ENCODE results near the gene ATP5MC2.

ATP5MC2 gene

DNA sequence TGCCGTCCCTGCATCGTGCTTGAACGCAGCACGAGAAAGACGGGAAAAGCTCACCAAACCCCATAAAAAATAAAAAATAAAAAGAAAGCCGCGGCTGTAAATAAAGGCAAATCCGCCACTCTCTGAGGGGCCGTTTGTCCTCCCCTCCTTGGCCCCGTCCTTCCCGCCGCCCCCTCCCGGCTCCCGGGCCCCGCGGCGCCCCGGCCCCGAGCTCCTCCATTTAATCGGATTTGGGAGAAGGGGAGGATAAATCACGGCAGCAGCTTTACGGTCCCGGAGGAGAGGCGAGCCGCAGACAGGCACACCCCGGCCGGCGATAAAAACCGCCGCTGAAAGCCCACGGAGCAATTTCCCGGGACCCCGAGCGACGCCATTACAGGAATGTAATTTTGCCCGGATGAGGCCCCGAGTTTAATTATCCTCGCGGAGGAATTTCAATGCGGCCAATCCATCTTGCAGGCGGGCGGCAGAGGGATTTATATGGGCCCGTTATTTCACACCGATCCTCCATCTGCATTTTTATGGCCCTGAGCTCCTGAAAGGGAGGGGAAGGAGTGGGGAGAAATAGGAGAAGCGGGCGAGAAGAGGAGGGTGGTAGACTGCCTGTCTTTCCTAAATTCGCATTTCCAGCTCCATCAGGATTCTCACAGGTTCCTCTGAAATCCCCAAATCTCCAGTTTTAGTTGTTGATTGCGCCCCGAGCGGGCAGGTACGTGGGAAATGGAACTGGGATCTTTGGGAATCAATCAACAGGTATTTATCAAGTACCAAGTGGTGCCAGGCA, 1.3 kb upstream of the ATP5MC2 start:
- peak overlapping the region; percentile 90 to 95 (median 91) for H3K4me3 Mint-ChIP-seq
- peaks cover 45% of the 10 kb centered on the region for H3K4me1 Mint-ChIP-seq
- peaks cover 19% of the 10 kb centered on the region for H3K36me3 Mint-ChIP-seq (ENCODE audit: low read depth)
- H3K9me3 Mint-ChIP-seq = no peaks in the 10 kb centered on the region
- TF ChIP-seq, protein P1, sequence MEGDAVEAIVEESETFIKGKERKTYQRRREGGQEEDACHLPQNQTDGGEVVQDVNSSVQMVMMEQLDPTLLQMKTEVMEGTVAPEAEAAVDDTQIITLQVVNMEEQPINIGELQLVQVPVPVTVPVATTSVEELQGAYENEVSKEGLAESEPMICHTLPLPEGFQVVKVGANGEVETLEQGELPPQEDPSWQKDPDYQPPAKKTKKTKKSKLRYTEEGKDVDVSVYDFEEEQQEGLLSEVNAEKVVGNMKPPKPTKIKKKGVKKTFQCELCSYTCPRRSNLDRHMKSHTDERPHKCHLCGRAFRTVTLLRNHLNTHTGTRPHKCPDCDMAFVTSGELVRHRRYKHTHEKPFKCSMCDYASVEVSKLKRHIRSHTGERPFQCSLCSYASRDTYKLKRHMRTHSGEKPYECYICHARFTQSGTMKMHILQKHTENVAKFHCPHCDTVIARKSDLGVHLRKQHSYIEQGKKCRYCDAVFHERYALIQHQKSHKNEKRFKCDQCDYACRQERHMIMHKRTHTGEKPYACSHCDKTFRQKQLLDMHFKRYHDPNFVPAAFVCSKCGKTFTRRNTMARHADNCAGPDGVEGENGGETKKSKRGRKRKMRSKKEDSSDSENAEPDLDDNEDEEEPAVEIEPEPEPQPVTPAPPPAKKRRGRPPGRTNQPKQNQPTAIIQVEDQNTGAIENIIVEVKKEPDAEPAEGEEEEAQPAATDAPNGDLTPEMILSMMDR (IDR thresholded peaks at IDR 0.05; ENCODE audit: unreplicated experiment in 3 of 3) = no peak
- no peaks in the 10 kb centered on the region for H3K27me3 Mint-ChIP-seq (ENCODE audit: low read depth)
- H3K27ac Mint-ChIP-seq = peak overlapping the region; percentile 98 to 99 (median 99)

DNA sequence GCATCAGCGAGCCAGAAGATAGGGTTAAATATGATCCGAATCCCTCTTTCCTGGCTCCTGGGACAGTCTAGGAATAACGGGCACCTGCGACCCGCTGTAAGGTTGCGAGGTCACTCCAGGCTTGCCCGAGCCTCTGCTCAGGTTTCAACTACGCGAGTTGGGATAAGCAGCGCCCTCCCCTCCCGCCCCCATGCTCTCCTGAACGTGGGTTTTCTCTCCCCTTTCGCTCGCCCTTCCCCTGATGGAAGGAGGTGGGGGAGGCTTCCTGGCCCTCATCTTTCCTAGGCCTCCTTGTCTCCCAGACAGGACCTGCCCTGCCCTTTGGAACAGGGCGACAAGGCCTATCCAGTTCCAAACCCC, 753 bp upstream of the ATP5MC2 start:
- Mint-ChIP-seq H3K36me3 (ENCODE audit: low read depth) (peaks cover 21% of the 10 kb centered on the region), H3K4me1 (peaks cover 45% of the 10 kb centered on the region), H3K4me3 (peak overlapping the region; percentile 90 to 95 (median 91)), H3K9me3 (no peaks in the 10 kb centered on the region), H3K27me3 (ENCODE audit: low read depth) (no peaks in the 10 kb centered on the region), H3K27ac (peak overlapping the region; percentile 98 to 99 (median 99))
- TF ChIP-seq, protein P1 (IDR thresholded peaks at IDR 0.05; ENCODE audit: unreplicated experiment in 3 of 3) = no peak

DNA sequence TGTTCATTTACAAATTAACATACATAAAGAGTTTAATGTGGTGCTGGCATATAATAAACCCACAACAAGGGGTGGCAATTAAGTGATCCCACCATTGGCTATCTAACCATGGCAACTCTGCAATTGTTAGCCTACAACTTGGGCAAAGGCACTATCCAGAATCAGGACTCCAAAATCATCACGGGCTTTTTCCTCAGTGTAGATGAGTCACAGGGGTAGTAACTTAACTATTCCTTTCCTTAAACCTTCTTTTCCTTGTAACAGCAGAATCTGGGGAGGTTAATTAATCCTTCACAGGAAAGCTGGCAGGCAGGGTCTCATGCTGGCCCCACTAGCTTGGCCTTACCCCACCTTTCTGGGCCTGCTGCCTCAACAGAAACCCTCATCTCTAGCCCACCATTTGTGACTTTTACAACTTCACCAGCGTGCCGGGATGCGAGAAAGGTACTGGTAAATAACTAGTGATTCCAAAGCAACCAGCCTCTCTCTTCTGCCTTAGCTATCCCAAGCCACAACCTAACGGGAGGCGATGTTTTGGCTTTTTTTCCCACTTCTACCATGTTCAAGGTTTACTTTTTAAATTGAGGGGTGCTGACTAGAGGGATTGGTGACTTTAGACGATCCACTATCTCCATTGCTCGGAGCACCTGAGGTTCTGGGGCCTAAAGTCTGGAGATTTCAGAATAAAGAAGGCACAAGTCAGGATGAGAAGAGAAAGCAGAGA, 744 bp downstream of the ATP5MC2 start:
- no peaks in the 10 kb centered on the region for H3K27me3 Mint-ChIP-seq (ENCODE audit: low read depth)
- peaks cover 31% of the 10 kb centered on the region for H3K36me3 Mint-ChIP-seq (ENCODE audit: low read depth)
- TF ChIP-seq, protein P1 (IDR thresholded peaks at IDR 0.05; ENCODE audit: unreplicated experiment in 3 of 3) = no peak
- peak overlapping the region; percentile 98 to 99 (median 99) for H3K27ac Mint-ChIP-seq
- H3K4me3 Mint-ChIP-seq = peak overlapping the region; percentile 90 to 95 (median 91)
- no peaks in the 10 kb centered on the region for H3K9me3 Mint-ChIP-seq
- peaks cover 48% of the 10 kb centered on the region for H3K4me1 Mint-ChIP-seq

DNA sequence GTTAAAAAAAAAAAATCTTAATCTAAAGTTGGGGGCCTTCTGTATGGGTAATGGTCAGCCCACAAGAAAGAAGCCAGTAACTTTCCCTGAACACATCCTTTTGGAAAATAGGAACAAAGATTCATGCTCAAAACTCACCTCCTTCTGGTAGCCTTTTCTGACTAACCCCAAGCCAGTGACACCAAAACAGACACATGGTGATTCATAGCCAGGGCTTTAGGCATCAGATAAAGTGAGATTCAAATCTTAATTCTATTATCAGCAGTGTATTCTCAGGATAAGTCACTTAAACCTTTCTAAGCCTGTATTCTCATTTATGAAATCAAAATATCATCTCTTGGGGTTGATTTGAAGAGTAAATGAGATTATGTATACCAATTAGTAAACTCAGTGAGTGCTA, 4.9 kb downstream of the ATP5MC2 start:
- TF ChIP-seq, protein P1 (IDR thresholded peaks at IDR 0.05; ENCODE audit: unreplicated experiment in 3 of 3) = no peak
- Mint-ChIP-seq H3K4me3 (no peak overlapping the region), H3K9me3 (no peaks in the 10 kb centered on the region), H3K4me1 (peaks cover 22% of the 10 kb centered on the region), H3K27ac (no peak overlapping the region), H3K27me3 (ENCODE audit: low read depth) (no peaks in the 10 kb centered on the region), H3K36me3 (ENCODE audit: low read depth) (peaks cover 56% of the 10 kb centered on the region)

DNA sequence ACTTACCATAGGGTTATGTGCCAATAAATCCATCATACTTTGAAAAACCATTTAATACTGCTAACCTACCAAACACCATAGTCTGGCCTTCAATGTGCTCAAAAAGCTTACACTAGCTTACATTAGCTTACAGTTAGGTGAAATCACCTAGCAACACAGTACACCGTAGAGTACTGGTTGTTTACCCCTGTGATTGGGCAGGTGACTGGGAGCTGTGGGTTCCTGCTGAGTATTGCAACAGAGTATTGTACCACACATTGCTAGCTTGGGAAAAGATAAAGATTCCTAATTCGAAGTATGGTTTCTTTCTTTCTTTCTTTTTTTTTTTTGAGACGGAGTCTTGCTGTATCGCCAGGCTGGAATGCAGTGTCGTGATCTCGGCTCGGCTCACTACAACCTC, 5.6 kb downstream of the ATP5MC2 start:
- Mint-ChIP-seq H3K27me3 (ENCODE audit: low read depth) (no peaks in the 10 kb centered on the region), H3K4me3 (no peak overlapping the region), H3K9me3 (no peaks in the 10 kb centered on the region), H3K27ac (no peak overlapping the region), H3K4me1 (peaks cover 22% of the 10 kb centered on the region), H3K36me3 (ENCODE audit: low read depth) (peaks cover 63% of the 10 kb centered on the region)
- TF ChIP-seq, protein P1 (IDR thresholded peaks at IDR 0.05; ENCODE audit: unreplicated experiment in 3 of 3) = no peak
